GM21825 (cell line): ENCODE measurements around the gene SAFB2.

Experiments
- ATAC-seq: cut with Tn5 transposase; IDR thresholded peaks from one replicate; pipeline ENCODE4 v1.9.1; 2021; ENCODE audit warnings: mild to moderate bottlenecking, moderate library complexity; ENCODE audit not compliant: unreplicated experiment

The SAFB2 gene

GRCh38 chr19:5622465-5623396 lies at the start of gene SAFB2, which contains the start of gene SAFB:
SAFB2 (minus strand) TSS chr19:5622776; CDS start chr19:5622715, 61 bp downstream.
SAFB (plus strand) TSS chr19:5623083; CDS start chr19:5623206, 123 bp downstream.
- ATAC-seq: peak; percentile 75

- no peak for ATAC-seq
Measured at GRCh38 chr19:5671600-5671999, 49.0 kb upstream of the SAFB2 start.

- ATAC-seq: no peak
Measured at GRCh38 chr19:5669212-5669611, 46.6 kb upstream of the SAFB2 start.

DNA sequence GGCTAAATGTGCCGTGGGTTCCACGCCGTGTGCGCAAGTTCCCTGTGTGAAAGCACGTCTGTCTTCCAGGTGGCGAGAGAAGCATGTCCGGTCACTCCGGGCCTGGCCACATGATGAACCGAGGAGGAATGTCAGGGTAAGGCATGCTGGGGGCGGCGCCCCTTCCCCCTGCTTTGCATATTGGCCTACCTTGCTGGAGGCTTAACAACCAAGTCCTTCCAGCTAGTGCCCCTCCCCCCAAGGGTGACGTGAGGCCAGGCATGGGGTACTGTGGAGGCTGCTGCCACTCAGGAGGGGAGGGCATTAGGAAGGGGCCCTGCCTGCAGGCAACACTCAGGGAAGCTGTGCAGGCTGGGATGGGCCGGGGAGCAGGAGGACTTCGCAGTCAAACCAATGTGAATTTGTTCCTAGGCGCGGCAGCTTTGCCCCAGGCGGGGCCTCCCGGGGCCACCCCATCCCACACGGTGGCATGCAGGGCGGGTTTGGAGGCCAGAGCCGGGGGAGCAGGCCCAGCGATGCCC lies 45.2 kb upstream of the SAFB2 start:
- no peak for ATAC-seq

DNA sequence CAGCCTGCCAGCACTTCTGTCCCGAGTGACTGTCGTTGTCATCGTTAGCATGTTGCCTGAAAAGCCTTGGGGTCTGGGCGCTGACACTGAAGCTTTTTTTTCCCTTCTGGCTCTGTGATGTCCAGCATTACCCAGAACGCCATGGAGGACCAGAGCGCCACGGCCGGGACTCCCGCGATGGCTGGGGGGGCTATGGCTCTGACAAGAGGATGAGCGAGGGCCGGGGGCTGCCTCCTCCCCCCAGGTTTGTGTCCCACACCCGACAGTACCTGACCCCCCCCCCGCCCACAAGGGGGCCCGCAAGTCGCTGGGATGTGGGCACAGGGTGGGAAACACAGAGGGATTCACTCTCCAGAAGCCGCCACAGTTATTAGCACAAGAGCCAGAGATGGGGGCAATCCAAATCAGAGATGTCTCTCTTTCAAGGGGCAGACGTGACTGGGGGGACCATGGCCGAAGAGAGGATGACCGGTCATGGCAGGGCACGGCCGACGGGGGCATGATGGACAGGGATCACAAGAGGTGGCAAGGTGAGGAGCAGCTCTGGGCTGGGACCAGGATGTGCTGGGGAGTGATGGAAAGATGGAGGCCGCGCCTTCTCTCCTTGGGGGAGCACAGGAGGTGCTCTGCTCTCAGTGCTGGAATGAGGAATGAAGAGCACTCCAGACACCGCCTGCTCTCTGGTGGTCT lies 44.5 kb upstream of the SAFB2 start:
- ATAC-seq: no peak

DNA sequence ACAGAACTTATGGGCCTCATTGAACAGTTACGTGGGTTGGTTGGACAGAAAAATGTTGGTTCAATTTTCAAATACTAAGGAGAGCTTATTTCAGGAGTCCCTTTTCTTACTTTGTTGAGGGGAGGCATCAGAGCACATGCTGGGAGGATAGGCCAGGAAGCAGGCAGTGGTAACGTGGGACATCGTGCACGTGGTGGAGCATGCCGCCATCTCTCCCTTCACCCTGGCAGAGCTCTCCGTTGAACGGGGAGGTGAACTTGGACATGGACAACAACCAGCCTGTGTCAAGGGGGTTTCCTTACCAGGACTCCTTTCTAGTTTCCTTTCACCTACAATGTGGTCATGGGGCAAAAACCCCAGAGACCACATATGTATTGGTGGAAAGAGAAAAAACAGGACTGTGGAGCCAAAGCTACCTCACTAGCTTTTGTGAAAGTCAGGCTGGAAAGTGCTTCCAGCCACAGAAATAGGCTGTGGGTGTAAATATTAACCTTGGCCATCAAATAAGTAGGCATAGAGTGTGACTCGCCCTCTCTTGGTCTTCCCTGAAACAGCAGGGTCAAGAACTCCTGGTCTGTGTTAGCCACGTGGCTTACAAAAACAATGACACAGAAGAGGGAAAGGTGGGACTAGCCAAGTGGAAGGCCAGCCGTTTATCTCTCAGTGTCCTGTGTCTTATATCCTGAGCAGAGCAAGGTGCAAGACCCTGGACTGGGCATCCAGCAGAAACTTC lies 43.4 kb upstream of the SAFB2 start:
- ATAC-seq: no peak

DNA sequence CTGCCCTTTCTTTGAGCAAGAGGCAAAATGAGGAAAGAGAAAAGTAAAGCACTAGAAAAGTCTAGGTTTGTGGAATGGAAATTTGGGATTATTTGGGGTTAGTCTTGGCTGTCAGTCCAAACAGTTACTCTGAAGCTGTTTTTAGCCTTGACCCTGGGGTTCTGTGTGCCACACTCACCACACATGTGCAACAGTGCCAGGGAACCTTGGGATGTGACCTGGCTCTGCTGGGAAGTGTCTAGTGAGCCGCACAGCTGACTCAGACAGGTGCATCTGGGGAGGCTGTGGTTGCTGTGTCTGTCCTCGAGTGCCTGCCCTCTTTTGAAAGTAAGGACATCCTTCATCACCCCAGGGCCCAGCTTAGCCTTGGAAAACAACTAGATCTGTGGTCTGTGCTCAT lies 41.9 kb upstream of the SAFB2 start:
- no peak for ATAC-seq

DNA sequence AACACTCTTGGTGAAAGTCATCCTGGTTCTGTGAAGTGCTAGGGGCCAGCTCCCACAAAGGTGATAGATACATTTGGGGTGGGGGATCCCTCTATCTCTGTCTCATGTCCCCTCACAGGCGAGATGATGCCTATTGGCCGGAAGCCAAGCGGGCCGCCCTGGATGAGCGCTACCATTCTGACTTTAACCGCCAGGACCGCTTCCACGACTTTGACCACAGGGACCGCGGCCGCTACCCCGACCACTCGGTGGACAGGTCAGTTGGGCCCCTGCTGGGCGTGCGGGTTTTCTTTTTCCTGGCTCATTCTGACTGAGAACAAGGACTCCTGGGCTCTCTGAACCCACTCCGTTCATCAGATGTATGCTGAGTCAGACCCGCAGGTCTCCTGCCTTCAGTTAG lies 41.3 kb upstream of the SAFB2 start:
- ATAC-seq: no peak

DNA sequence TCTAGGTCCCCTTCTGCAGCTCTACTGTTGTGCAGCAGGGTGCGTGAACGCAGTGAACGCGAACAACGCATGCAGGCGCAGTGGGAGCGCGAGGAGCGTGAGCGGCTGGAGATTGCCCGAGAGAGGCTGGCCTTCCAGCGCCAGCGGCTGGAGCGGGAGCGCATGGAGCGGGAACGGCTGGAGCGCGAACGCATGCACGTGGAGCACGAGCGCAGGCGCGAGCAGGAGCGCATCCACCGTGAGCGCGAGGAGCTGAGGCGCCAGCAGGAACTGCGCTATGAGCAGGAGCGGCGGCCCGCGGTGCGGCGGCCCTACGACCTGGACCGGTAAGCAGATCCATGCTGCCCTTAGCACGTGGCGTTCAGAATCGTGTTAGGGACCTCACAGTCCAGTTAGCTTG lies 38.9 kb upstream of the SAFB2 start:
- no peak for ATAC-seq

GRCh38 chr19:5655412-5655811 lies 32.8 kb upstream of the SAFB2 start:
- no peak for ATAC-seq

DNA sequence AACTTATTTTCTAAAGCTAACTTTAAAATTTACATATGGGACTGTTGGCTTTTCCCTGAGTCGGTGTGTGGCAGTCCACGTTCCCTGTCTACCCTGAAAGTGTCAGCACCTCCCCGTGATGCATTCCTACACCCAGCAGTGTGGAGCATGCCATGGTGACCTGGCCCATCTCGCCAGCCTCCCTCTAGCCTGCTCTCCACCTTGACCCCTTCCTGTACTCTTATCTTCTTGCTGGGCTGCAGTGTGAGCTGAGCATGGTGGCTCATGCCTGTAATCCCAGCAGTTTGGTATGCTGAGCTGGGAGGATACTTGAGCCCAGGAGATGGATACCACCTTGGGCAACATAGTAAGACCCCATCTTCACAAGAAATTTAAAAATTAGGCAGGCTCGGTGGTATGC lies 32.4 kb upstream of the SAFB2 start:
- ATAC-seq: no peak

DNA sequence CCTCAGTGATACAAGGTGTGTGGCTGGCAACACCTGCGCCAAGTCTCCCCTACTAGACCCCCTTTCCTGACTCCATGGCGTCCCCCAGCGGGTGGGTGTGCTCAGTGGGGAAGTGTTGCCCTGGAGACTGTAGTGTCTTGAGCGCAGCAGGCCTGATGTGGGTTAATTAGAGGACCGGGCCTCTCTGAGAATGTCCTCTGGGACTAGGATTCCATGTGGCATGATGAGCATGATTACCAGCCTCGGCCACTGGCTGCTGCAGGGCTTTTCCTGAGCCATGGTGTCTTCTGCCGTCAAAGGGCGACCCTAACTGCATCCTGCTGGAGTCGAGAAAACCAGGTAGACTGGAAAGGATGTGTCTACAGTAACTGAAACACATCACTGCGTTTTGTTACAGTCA lies 29.7 kb upstream of the SAFB2 start:
- no peak for ATAC-seq

- ATAC-seq: no peak
Measured at GRCh38 chr19:5651361-5651760, 28.8 kb upstream of the SAFB2 start.

- ATAC-seq: no peak
Measured at GRCh38 chr19:5648464-5648863, 25.9 kb upstream of the SAFB2 start.

DNA sequence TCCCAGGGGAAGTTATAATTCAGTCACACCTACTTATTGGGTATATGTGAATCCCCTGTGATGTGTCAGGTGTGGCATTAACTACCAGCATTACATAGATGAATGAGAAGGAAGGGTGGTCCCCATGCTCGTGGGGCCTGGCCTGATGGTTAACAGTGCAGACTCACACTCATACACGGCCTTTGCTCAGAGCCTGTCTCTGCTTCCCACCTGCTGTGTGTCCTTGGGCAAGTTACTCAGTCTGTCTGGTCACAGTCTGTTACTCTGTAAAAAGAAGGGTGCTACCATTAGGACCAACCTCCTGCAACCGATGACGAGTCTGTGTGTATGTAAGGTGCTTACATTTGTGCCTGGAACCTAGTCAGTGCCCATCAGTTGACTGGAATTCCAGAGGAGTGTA lies 24.1 kb upstream of the SAFB2 start:
- no peak for ATAC-seq

- no peak for ATAC-seq
Measured at GRCh38 chr19:5645409-5645808, 22.8 kb upstream of the SAFB2 start.

GRCh38 chr19:5644037-5644436 lies 21.5 kb upstream of the SAFB2 start:
- no peak for ATAC-seq

GRCh38 chr19:5643060-5643459 lies 20.5 kb upstream of the SAFB2 start:
- ATAC-seq: no peak

DNA sequence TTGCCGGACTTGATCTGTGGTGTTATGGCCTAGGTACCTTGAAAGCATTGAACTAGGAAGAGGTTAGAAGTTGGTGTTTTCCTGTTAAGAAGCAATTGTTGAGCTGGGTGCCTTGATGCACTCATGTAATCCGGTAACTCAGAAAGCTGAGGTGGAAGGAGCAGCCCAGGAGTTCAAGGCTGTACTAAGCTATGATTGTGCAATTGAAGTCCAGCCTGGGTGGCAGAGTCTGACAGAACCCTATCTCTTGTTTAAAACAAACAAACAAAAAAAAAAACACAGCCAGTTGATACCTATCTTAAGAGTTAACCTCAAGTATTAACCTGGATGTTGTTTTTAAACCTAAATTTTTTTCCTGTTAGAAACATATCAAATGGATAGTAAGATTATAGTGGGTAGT lies 19.6 kb upstream of the SAFB2 start:
- ATAC-seq: no peak

GRCh38 chr19:5641171-5641570 lies 18.6 kb upstream of the SAFB2 start:
- ATAC-seq: no peak

- ATAC-seq: no peak
Measured at GRCh38 chr19:5637971-5638370, 15.4 kb upstream of the SAFB2 start.
